HG03521 (cell line): Measurements from ENCODE around the gene SH3PXD2A.

ENCODE experiments used
- ATAC-seq: cut with Tn5 transposase; IDR thresholded peaks from one replicate; pipeline ENCODE4 v1.9.1; 2021; ENCODE audit warnings: mild to moderate bottlenecking, moderate library complexity; ENCODE audit not compliant: unreplicated experiment

The SH3PXD2A gene

GRCh38 chr10:103727546-103727963 is 127.8 kb downstream of the SH3PXD2A start:
- no peak for ATAC-seq

DNA sequence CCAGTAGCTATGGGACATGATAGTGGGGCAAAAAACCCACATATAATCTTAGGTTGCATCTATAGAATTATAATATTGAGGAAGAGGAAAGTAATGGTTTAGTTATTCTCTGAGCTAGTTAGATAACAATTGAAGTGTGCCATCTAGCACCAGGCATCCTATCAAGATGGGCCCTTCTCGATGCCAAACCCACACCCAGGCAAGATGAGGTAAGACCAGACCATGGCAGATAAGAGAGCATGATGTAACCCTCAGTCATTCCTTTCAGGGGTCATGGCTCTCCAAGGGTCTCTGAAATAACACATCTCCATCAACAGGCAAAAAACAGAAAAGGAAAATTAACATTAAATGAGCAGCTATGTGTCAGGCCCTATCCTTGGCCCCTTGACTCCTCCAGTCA is 128.7 kb downstream of the SH3PXD2A start:
- no peak for ATAC-seq

- ATAC-seq, result no peak
These were observed 130.1 kb downstream of the SH3PXD2A start for GRCh38 chr10:103725242-103725641.

GRCh38 chr10:103724771-103725170 is 130.6 kb downstream of the SH3PXD2A start:
- ATAC-seq, result no peak

- no peak for ATAC-seq
These were observed 131.3 kb downstream of the SH3PXD2A start for GRCh38 chr10:103724074-103724473.

- no peak for ATAC-seq
These were observed 131.8 kb downstream of the SH3PXD2A start for GRCh38 chr10:103723557-103723956.

DNA sequence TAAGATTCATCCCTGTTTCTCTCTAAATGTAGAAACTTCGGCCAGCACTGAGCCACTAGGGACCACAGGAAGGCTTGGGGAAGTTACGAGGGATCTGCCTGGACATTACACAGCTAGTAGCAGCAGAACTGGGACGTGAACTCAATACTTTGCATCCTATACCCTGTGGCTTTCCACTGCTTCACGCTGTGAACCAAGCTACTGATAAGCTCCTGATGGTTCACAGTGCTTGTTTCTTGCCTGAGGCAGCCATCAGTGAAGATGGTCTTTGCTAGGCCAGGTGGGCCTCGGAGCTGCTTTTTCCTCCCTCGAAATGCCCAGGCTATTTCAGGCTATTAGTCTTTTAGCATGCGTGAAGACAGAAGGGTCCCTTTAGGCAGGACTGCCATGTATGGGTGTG is 132.7 kb downstream of the SH3PXD2A start:
- ATAC-seq, result no peak

DNA sequence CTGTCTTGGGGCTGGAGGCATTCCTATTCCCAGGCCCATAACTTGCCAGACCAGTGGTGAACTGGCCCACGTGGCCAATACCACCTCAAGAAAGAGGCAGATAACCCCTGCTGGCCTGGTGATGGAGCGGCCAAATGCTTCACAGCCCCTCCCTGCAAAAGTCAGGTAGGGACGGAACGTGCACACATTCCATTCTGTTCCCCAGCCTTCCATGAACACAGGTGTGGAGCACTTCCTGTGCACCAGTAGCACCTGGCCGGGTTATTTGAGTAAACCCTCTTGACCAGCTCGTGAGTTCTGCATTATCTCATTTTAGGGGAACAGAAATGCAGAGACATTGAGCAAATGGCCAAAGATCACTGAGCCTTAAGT is 134.4 kb downstream of the SH3PXD2A start:
- no peak for ATAC-seq

- no peak for ATAC-seq
These were observed 134.9 kb downstream of the SH3PXD2A start for GRCh38 chr10:103720328-103720963.

DNA sequence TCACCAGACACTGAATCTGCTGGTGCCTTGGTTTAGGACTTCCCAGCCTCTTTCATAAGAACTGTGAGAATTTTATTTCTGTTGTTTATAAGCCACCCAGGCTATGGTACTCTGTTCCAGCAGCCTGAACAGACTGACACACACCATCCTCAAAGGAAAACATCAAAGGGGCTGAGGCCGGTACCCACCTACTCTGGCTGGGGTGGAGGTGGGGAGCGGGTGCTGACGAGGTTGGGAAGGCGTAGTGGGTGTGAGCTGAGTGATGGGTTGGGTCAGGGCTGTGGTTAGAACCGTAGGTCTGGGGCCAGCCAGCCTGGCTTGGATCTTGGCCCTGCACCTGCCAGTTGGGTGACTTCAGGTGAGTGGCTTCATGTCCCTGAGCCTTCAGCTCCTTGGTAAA is 136.3 kb downstream of the SH3PXD2A start:
- no peak for ATAC-seq

DNA sequence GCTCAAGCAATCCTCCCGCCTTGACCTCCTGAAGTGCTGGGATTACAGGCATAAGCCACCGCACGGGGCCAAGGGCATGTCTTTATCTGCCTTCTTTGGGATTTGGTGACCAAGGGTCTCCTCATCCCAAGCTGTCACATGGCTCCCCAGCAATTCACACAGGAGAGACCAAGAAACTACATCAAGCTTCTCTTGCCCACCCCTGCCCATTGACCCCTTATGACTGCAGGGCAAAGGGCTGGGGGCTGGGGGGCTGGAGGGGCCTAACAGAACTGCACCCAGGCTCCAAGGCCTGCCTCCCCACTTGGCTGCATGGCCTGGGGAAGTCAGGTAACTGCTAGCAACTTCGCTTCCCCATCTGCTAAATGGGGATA is 137.1 kb downstream of the SH3PXD2A start:
- no peak for ATAC-seq

GRCh38 chr10:103717341-103718246 is 137.8 kb downstream of the SH3PXD2A start:
- ATAC-seq, result no peak

DNA sequence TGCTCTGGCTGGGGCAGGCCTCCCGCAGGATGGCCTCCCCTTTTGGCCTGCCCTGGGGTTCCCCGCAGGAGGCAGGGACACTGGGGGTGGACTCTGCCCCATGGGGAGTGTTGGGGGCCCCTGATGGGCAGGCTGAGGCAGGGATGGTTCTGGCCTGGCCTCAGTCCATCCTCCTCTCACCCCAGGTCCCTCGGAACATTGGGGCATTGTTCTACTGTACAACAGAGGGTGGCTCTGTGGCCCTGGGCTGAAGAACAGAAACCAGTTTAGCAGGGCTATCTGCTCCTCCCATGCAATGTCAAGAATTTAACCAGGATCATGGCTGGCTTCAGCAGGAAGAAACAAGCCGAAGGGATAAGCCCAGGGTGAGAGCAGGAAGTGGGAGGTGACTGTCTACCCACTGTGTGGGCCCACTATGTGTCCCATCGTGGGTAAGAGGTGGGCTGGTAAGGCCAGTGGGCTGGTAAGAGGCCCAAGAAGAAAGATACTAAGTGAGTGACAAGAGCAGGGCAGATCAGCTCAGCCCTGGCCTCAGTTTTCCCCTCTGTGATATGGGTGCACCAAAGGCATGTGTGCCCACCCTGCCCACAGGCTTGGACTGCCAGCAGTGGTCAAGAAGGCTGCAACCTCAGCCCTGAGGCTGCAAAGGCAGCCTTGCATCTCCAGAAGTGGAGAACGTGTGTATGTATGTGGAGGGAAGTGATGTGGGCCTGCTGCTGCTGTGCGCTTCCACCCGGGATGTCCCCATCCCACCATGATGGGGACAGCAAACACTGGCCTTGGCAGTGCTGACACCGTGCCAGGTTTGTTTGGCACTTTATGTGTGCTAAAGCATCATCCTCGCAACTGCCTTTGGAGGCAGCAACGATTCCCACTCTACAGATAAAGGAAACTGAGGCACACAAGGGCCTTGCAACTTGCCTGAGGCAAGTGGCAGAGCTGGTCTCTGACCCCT is 138.9 kb downstream of the SH3PXD2A start:
- ATAC-seq, result no peak

DNA sequence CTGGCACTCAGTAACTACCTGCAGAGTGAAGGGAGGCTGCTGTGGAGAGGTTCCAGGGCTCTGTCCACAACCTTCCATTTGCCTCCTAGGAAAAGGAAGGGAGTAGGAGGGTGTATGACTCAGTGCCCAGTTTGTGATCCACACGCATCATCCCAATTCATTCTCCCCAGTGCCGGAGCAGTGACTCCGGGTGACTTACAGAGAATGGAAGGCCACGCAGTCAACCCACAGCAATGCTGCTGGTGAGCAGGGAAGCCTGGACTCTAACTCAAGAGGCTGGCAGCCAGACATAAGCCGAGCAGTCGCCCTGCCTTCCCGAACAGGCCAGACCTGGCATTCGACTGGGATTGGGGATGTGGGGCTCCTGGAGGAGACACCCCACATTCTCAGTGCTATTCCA is 139.9 kb downstream of the SH3PXD2A start:
- no peak for ATAC-seq

DNA sequence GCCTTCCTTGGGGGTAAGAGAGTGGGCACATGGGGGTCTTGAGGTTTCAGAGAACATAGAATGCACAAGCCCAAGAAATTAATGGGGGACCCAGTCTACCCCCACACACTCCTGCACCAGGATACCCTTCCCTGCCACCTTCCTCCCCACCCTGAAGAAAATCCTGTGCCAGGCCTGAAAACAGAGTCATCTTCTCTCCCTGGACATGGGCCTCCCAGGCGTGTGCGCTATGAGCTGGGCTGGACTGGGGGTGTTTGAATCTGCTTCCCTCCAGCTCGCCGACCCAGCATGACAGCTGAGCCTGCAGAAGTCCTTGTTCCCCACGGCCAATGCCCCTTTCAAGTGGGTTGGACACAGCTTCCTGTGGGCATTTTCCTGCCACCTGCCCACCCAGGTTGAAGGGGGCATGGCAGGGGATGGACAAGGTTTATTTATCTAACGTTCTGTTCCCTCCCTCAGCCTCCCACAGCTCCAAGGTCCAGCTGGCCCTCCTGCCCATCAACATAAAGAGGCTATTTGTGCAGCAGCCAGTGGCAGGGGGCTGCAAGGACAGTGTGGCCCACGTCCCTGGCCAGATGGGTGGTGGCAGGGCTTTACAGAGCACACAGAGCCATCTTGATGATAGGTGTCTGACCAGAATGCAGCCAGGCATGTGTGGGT is 141.0 kb downstream of the SH3PXD2A start:
- ATAC-seq, result no peak

- no peak for ATAC-seq
These were observed 141.7 kb downstream of the SH3PXD2A start for GRCh38 chr10:103713676-103714075.

- no peak for ATAC-seq
These were observed 142.4 kb downstream of the SH3PXD2A start for GRCh38 chr10:103712898-103713498.

DNA sequence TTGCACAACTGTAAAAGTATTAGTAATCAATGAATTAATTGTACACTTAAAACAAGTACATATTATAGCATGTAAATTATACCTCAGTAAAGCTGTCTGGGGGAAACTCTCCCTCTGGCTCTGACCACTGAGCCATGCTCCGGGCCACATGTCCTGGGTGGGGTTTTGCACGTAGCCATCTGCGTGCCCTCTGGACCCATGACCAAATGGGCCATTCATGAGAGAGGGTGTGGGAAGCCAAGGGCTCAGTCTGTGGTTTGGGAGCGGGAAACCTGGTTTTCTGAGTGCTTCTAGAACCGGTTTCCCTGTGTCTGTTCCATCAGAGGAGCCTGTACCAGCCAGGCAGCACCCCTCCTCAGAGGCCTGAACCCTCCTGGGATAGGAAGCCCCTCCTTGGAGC is 143.2 kb downstream of the SH3PXD2A start:
- no peak for ATAC-seq

DNA sequence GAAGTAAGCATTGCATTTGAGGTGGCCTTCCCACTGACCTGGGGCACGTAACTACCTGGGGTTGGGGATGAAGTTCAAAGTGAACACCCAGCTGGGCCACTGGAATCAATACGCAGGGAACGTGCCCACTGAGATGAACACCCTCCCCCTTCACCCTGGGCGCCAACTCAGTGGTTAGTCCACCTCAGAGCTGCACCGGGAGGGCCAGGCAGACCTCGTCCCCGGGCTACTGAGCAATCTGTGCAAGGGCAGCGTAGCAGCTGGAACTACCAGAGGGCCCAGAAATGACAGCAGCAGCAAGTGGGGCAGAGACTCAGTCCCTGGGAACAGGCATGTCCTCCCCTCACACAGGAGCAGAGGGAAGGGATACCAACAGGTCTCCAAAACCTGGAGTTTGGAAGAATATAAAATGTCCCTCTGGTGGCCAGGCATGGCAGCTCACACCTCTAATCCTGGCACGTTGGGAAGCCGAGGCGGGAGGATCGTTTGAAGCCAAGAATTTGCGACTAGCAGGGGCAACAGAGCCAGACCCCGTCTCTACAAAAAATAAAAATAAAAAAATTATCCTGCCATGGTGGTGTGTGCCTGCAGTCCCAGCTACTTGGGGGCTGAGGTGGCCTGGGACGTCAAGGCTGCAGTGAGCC is 143.9 kb downstream of the SH3PXD2A start:
- ATAC-seq, result no peak

GRCh38 chr10:103710490-103710889 is 144.9 kb downstream of the SH3PXD2A start:
- ATAC-seq, result no peak
